NCI-H146 treated with DMSO at 0.1 percent for 48 hours (cell line): ENCODE measurements around the gene PKD2L2.
"Not testable (repeated sequence)": the region's sequence is repeated elsewhere in the genome, so short reads cannot be mapped to it uniquely, and the experiment has no call there.

Source experiments
- DNase-seq: peaks from one replicate; lab custom pipeline; 2025; ENCODE audit not compliant: unreplicated experiment; lab: John Stamatoyannopoulos, UW

Gene PKD2L2

GRCh38 chr5:137954131-137954879 lies 65.0 kb downstream of the PKD2L2 start:
- no peak for DNase-seq

GRCh38 chr5:137957948-137958347 lies 68.7 kb downstream of the PKD2L2 start:
- no peak for DNase-seq

DNA sequence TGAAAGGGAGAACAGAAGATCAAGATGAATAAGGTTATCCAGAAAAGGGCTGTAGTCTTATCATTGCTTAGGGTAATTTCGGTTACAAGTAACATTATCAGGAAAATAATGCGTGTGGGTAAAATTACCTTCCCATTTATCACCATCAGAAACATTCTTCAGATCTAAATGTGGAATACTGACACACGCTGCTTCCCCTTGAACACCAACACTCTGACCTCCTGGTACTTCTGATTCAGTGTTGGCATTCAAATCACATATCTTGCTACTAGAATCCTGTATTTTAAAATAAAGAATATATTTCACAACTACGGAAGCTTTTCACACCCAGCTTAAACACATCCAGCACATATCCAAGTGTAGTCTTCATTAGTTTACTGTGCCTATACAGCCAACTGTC lies 70.2 kb downstream of the PKD2L2 start:
- no peak for DNase-seq

- no peak for DNase-seq
Measured at GRCh38 chr5:137960141-137960540, 70.9 kb downstream of the PKD2L2 start.

DNA sequence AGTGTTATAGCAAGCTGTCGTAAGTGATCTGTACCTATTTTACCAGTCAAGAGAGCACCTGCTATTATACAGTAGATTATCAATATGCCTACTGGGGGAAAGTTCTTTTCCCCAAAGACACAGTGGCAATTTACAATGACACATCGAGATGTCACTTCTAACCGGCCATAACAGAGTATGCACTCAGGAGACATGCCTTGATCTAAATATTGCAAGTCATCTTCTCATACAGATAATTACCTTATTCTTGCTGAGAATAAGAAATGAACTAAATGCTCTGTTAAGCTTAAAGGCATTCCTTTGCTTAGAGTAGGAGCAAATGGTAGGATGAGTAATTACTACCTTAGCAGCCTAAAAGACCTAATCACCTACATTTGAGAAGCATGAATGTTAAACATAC lies 71.6 kb downstream of the PKD2L2 start:
- DNase-seq, result no peak

- DNase-seq, result not testable (repeated sequence)
Measured at GRCh38 chr5:137970384-137970783, 81.1 kb downstream of the PKD2L2 start.

- DNase-seq, result no peak
Measured at GRCh38 chr5:137975208-137975607, 86.0 kb downstream of the PKD2L2 start.

- DNase-seq, result no peak
Measured at GRCh38 chr5:137989419-137989818, 100.2 kb downstream of the PKD2L2 start.
